CD4-positive, alpha-beta T cell treated with Interferon alpha-2 for 1 hour (primary cell): ENCODE results near the gene TMEM151A.

Experiments used
- DNase-seq, 2 donors: peaks; one replicate each; pipeline ENCODE4 v3.0.0-alpha.2; 2020 to 2022

Gene TMEM151A

GRCh38 chr11:66324664-66325063 is 33.0 kb downstream of the TMEM151A start:
- no peak for DNase-seq

DNA sequence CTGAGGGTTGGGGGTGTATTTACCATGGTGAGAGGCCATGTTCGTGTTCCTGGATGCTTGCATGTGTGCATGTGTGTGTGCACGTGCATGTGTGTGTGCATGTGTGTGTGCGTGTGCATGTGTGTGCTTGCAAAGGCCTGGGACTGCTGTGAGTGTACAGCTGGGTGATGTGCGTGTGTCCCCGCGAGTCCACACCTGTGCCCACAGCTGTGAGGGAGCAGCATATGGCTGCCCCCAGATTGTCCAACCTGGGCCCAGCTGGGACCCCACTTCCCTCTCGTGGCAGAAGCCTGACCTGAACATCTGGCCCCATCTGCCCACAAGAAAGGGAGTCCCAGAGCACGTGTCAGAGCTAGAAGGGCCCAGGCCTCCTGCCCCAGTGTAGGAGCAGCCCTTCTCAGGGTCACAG is 33.6 kb downstream of the TMEM151A start:
- no peak for DNase-seq

GRCh38 chr11:66326261-66327111 is 34.8 kb downstream of the TMEM151A start:
- peak; percentile 20 to 46 for DNase-seq

- DNase-seq = no peak
Observed at GRCh38 chr11:66327171-66328030, 35.7 kb downstream of the TMEM151A start.

DNA sequence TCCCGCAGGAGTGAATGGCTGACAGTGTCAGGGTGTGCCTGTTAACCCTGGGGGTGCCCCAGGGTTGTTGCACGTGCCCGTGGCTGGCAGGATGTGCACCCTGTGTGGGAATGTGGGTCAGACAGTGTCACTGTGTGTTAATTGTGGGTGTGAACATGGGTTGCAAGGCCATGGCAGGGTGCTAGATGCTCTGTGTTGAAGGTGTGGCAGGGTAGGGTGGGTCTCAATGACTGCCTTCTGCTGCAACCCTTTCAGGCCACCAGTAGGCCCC is 36.3 kb downstream of the TMEM151A start:
- peak; percentile 44 to 69 for DNase-seq

DNA sequence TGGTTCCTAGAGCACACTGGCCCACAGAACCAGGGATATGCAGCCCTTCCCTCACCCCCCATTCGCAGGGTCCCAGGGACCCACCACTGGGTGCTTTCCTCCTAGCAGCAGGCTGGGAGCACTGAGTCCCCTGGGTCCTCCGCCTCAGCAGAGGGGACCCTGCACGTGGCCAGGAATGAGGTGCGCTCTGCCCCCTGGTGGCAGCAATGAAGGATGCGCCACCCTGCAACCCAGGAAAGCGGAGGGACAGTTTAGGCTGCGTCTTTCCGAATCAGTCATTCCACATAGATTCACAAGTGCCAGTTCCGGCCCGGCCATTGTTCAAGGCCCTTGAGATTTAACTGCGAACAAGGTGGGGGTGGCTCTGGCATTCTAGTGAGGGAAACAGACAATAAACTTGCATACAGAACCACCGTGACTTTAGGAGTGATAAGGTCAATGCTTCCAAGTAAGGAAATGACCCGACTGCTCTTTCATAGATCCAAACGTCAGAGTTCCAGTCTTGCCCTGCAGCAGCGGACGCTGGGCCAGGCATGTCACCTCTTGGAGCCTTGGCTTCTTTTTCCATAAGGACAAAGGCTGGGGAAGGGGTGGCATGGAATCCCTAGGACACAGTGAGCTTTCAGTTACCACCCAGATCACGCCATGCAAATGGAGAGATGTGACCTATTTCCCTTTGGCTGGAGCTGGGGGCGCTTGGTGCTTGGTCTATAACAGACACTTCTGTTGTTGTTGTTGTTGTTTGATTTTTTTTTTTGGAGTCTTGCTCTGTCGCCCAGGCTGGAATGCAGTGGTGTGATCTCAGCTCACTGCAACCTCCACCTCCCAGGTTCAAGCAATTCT is 36.8 kb downstream of the TMEM151A start:
- peak; percentile 80 to 87 for DNase-seq

DNA sequence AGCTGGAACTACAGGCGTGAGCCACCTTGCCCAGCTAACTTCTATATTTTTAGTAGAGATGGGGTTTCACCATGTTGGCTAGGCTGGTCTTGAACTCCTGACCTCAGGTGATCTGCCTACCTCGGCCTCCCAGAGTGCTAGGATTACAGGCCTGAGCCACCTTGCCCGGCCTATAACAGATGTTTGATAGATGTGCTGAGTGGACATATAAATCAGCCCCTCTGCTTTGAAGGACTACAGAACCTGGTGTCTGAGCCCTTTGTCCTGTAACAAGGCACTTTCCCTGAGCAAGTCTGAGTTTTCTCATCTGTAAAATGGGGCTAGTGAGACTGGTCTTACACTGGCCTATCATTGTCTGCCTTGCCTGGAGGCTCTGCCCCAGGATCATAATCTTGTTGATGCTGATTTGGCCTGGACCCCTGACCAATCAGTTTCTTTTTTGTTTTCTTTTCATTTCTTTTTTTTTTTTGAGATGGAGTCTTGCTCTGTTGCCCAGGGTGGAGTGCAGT is 37.5 kb downstream of the TMEM151A start:
- no peak for DNase-seq

GRCh38 chr11:66330931-66331330 is 39.2 kb downstream of the TMEM151A start:
- DNase-seq = no peak

- DNase-seq = no peak
Observed at GRCh38 chr11:66331542-66332370, 40.1 kb downstream of the TMEM151A start.

GRCh38 chr11:66332371-66333219 is 40.9 kb downstream of the TMEM151A start:
- no peak for DNase-seq

DNA sequence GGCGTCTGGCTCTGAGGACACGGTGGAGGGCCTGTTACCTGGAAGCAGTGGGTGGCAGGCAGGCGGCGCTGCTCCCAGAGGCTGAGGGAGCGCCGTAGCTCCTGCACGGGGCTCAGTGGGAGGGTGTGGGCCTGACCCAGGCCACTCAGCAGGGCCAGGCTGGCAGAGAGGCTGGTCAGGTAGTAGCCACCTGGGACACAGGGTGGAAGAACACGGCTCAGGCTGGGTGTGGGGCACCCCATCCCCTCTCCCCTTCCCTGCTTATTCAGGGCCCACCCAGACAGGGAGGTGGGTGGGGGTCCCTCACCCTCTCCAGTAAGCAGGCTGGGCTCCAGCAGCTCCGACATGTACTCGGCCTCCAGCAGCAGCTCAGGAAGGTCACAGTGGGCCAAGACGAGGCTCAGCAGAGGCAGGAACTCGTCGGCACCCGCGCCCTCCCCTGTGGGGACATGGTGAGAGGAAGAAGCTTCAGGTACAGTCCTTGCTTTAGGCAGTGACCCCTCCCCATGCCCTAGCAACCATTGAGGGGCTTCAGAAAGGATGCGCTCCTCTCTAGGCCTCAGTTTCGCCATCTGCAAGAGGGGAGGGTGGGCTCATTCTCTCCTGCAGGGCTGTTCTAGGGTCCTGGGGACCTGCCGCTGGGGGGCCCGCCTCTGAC is 41.7 kb downstream of the TMEM151A start:
- DNase-seq = no peak

- DNase-seq = no peak
Observed at GRCh38 chr11:66333896-66334604, 42.4 kb downstream of the TMEM151A start.

GRCh38 chr11:66334605-66335442 is 43.1 kb downstream of the TMEM151A start:
- DNase-seq = peak in 1 of 2 donors; percentile 20

DNA sequence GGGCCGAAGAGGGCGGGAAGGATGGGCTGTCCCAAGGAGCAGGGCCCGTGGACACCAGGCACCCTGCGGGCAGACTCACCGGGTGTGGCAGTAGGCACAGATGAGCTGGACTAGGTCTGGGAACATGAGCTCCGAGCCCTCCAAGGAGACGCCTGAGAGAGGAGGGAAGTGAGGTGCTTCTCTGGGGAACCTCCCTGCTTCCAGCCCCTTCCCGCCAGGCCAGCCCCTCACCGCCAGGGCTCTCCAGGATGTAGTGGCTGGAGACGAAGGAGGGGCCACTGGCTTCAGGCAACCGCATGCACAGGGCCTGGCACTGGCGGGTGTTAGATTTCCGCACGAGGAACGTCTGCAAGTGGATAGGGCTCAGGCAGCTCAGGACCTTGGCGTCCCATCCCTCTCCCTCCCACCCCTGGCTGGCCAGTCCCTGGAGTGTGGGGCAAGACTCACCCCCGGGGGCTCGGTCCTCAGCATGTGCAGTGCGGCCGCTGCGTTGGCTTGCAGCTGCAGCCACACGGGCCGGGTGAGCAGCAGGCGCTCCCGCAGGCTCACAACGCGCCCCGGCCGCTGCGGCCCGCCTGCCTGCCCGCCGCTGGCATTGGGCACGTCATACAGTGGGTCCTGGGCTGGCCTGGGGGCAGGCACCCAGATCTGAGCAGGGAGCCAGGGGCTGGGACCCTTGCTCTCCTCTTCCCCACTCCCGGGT is 44.0 kb downstream of the TMEM151A start:
- no peak for DNase-seq

- peak; percentile 49 to 53 for DNase-seq
Observed at GRCh38 chr11:66336234-66337102, 44.8 kb downstream of the TMEM151A start, which contains the start of gene RIN1. Gene RIN1, minus strand, starts transcription at chr11:66336434. Its CDS starts 32 bp downstream, at chr11:66336402.

GRCh38 chr11:66337103-66337899 is 45.6 kb downstream of the TMEM151A start:
- no peak for DNase-seq
